HG03175 (cell line): ENCODE data around the gene GNS.
"Not testable (repeated sequence)": the region's sequence is repeated elsewhere in the genome, so short reads cannot be mapped to it uniquely, and the experiment has no call there.

Experiments used
- ATAC-seq: cut with Tn5 transposase; IDR thresholded peaks from one replicate; pipeline ENCODE4 v1.9.1; 2021; ENCODE audit warnings: mild to moderate bottlenecking, moderate library complexity; ENCODE audit not compliant: unreplicated experiment

The GNS gene

GRCh38 chr12:64699504-64700115 is 59.6 kb downstream of the GNS start:
- ATAC-seq: no peak

- no peak for ATAC-seq
Measured at GRCh38 chr12:64696080-64696741, 63.0 kb downstream of the GNS start.

- no peak for ATAC-seq
Measured at GRCh38 chr12:64695550-64695949, 63.7 kb downstream of the GNS start.

- ATAC-seq: no peak
Measured at GRCh38 chr12:64694130-64695040, 64.8 kb downstream of the GNS start.

- no peak for ATAC-seq
Measured at GRCh38 chr12:64691795-64692583, 67.2 kb downstream of the GNS start.

GRCh38 chr12:64691227-64691794 is 67.9 kb downstream of the GNS start:
- ATAC-seq: no peak

GRCh38 chr12:64690236-64690635 is 69.0 kb downstream of the GNS start:
- not testable (repeated sequence) for ATAC-seq

- no peak for ATAC-seq
Measured at GRCh38 chr12:64688715-64689114, 70.5 kb downstream of the GNS start.

GRCh38 chr12:64688219-64688618 is 71.0 kb downstream of the GNS start:
- ATAC-seq: no peak

GRCh38 chr12:64687816-64688215 is 71.4 kb downstream of the GNS start:
- no peak for ATAC-seq

GRCh38 chr12:64685605-64686004 is 73.6 kb downstream of the GNS start:
- no peak for ATAC-seq

GRCh38 chr12:64685050-64685449 is 74.2 kb downstream of the GNS start:
- ATAC-seq: no peak

- ATAC-seq: no peak
Measured at GRCh38 chr12:64683816-64684543, 75.2 kb downstream of the GNS start.

- no peak for ATAC-seq
Measured at GRCh38 chr12:64682572-64683277, 76.5 kb downstream of the GNS start.

- ATAC-seq: no peak
Measured at GRCh38 chr12:64681200-64682052, 77.8 kb downstream of the GNS start.

GRCh38 chr12:64680235-64680634 is 79.0 kb downstream of the GNS start:
- ATAC-seq: no peak

GRCh38 chr12:64679487-64680001 is 79.7 kb downstream of the GNS start:
- no peak for ATAC-seq

- ATAC-seq: no peak
Measured at GRCh38 chr12:64678835-64679234, 80.4 kb downstream of the GNS start.
